Thymus (tissue), 11 donors: ENCODE measurements around the gene IL23R. TPM values are rescaled to one million over a fixed set of nuclear protein-coding genes. Genes with fewer than 3 reads are reported as not detected.

ENCODE experiments used
- DNase-seq, 9 donors: peaks; one replicate each; pipeline ENCODE4 v3.0.0-alpha.2; 2013; ENCODE audit warnings: low spot score in 9 of 9, low read depth in 6 of 9, missing footprints in 1 of 9
- H3K27ac ChIP-seq, 2 donors: one replicate each; pipeline ENCODE4 v1.5.1; 2013; ENCODE audit warnings: control low read depth in 1 of 2, low read depth in 1 of 2, low read length in 1 of 2, mild to moderate bottlenecking in 1 of 2, moderate library complexity in 1 of 2
- H3K27me3 ChIP-seq, 2 donors: one replicate each; pipeline ENCODE4 v1.5.1; 2013; ENCODE audit warnings: low read length in 1 of 2; ENCODE audit not compliant: control insufficient read depth in 2 of 2, insufficient read depth in 1 of 2
- H3K36me3 ChIP-seq, 2 donors: one replicate each; pipeline ENCODE4 v1.5.1; 2013; ENCODE audit warnings: low read length in 1 of 2, mild to moderate bottlenecking in 1 of 2, moderate library complexity in 1 of 2; ENCODE audit not compliant: control insufficient read depth in 2 of 2, insufficient read depth in 2 of 2
- H3K4me1 ChIP-seq, 2 donors: one replicate each; pipeline ENCODE4 v1.5.1; 2013; ENCODE audit warnings: low read length in 2 of 2; ENCODE audit not compliant: control insufficient read depth in 2 of 2, insufficient read depth in 2 of 2
- H3K4me3 ChIP-seq, 2 donors: one replicate each; pipeline ENCODE4 v1.5.1; 2013; ENCODE audit warnings: low read length in 2 of 2, control low read depth in 1 of 2, mild to moderate bottlenecking in 1 of 2
- H3K9me3 ChIP-seq, 2 donors: one replicate each; pipeline ENCODE4 v1.5.1; 2013; ENCODE audit warnings: low read length in 1 of 2, mild to moderate bottlenecking in 1 of 2; ENCODE audit not compliant: control insufficient read depth in 2 of 2, insufficient read depth in 1 of 2
- WGBS: extraction: QIAGEN DNeasy Blood & Tissue Kit; methylation state at CpG from one replicate; pipeline ENCODE4 v1.1.7; 2013; 5-methylcytosine and 5-hydroxymethylcytosine counted together
- polyA plus RNA-seq: library from polyadenylated mRNA; stranded (reverse); fragments of 200-250 nt; gene quantifications from one replicate; pipeline ENCODE4 v1.2.3, GENCODE V29; 2013
- total RNA-seq: library from RNA; stranded (reverse); fragments of 120-200 nt; gene quantifications from one replicate; pipeline ENCODE4 v1.2.4, GENCODE V29; 2013
- donor health status: healthy.

IL23R gene
- total and polyA plus RNA-seq, 2 donors: 0.14 to 0.57 TPM

DNA sequence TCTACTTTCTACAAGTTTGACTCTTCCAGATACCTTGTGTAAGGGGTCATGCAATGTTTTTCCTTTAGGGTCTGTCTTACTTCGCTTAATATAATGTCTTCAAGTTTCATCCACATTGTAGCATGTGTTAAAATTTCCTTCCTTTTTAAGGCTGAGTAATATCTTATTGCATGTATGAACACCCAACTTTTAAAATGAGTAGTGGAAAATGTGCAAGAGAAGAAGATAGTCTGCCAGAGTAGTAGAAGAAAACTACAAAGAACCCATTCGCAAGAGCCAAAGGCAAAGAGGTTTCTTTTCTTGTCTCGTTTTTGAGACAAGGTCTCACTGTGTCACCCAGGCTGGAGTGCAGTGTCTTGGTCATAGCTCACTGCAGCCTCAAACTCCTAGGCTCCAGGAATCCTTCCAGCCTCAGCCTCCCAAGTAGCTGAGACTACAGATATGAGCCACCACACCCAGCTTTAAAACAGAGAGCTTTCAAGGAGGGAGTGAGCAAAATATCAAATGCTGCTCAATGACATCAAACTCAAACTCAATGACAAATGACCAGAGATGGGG, 9.4 kb downstream of the IL23R start:
- WGBS: 95% methylated on average over 3 of the region's 3 CpGs

GRCh38 chr1:67184838-67185421, 18.7 kb downstream of the IL23R start:
- Histone ChIP-seq H3K36me3 (no peaks in the 10 kb centered on the region), H3K9me3 (no peaks in the 10 kb centered on the region), H3K4me3 (no peak overlapping the region), H3K27ac (no peak overlapping the region), H3K4me1 (no peaks in the 10 kb centered on the region), H3K27me3 (no peaks in the 10 kb centered on the region)
- DNase-seq: no peak
- WGBS: 100% methylated on average over 1 of the region's 1 CpG

More for the DNA sequence above, 9.4 kb downstream of the IL23R start:
- Histone ChIP-seq H3K27me3 (no peaks in the 10 kb centered on the region), H3K4me1 (peaks cover 0 to 7% of the 10 kb centered on the region in 2 donors), H3K9me3 (no peaks in the 10 kb centered on the region), H3K36me3 (no peaks in the 10 kb centered on the region), H3K27ac (no peak overlapping the region), H3K4me3 (no peak overlapping the region)
- DNase-seq: no peak

DNA sequence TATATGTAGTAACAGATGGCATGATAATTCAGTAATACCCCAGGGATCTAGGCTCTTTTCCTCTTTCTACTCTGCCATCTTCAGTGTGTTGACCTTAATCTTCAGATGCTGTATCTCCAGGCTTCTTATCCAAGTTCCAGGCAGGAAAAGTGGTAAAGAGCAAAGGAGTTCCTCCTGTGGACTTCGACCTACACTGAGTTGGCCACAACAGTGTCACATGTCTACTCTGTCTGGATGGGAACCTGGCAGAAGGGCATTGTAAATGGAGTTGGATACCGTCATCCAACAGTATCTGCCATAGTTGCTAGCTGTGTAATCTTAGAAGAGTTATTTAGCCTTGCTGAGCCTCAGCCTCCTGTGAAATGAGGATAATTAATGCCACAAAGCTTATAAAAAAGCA, 21.9 kb downstream of the IL23R start:
- Histone ChIP-seq H3K4me3 (no peak overlapping the region), H3K27me3 (no peaks in the 10 kb centered on the region), H3K36me3 (no peaks in the 10 kb centered on the region), H3K4me1 (no peaks in the 10 kb centered on the region), H3K27ac (no peak overlapping the region), H3K9me3 (no peaks in the 10 kb centered on the region)
- WGBS: 96% methylated on average over 2 of the region's 2 CpGs
- DNase-seq: no peak

DNA sequence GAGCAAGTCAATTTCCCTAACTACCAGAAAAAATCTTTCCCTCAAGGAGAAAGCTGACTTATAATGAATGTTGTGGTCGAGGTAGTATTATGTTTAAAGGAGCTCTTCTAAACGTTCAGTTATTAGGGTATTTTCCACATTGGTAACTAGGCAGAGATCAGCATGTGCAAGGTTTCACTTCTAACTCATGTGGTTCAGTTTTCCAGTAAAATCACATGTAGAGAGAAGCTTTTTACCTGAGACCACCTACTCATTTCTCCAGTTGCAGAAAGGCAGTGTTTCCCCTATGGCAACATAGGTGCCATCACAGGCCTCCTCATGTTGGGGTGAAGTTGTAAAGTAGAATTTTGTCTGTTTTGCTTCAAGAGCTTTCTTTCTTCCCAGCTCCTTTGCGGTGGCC, 23.7 kb downstream of the IL23R start:
- H3K9me3 ChIP-seq: no peaks in the 10 kb centered on the region
- WGBS: 88% methylated on average over 3 of the region's 3 CpGs
- H3K36me3 ChIP-seq: no peaks in the 10 kb centered on the region
- H3K4me3 ChIP-seq: no peak overlapping the region
- peaks cover 0 to 5% of the 10 kb centered on the region in 2 donors for H3K4me1 ChIP-seq
- no peak for DNase-seq
- H3K27ac ChIP-seq: no peak overlapping the region
- no peaks in the 10 kb centered on the region for H3K27me3 ChIP-seq

GRCh38 chr1:67190410-67190809, 24.2 kb downstream of the IL23R start:
- WGBS: over 99% methylated on average over 2 of the region's 2 CpGs
- no peaks in the 10 kb centered on the region for H3K9me3 ChIP-seq
- H3K4me1 ChIP-seq: peaks cover 0 to 9% of the 10 kb centered on the region in 2 donors
- no peak overlapping the region for H3K4me3 ChIP-seq
- H3K36me3 ChIP-seq: no peaks in the 10 kb centered on the region
- no peak overlapping the region for H3K27ac ChIP-seq
- H3K27me3 ChIP-seq: no peaks in the 10 kb centered on the region
- DNase-seq: no peak

GRCh38 chr1:67190942-67191341, 24.7 kb downstream of the IL23R start:
- Histone ChIP-seq H3K4me3 (no peak overlapping the region), H3K4me1 (peaks cover 0 to 9% of the 10 kb centered on the region in 2 donors), H3K27ac (no peak overlapping the region), H3K9me3 (no peaks in the 10 kb centered on the region), H3K36me3 (no peaks in the 10 kb centered on the region), H3K27me3 (no peaks in the 10 kb centered on the region)
- 97% methylated on average over 2 of the region's 2 CpGs for WGBS
- DNase-seq: no peak

GRCh38 chr1:67191668-67192520, 25.6 kb downstream of the IL23R start:
- no peak overlapping the region for H3K4me3 ChIP-seq
- H3K4me1 ChIP-seq: peaks cover 0 to 9% of the 10 kb centered on the region in 2 donors
- H3K36me3 ChIP-seq: no peaks in the 10 kb centered on the region
- no peak overlapping the region for H3K27ac ChIP-seq
- WGBS: 82% methylated on average over 2 of the region's 2 CpGs
- no peaks in the 10 kb centered on the region for H3K27me3 ChIP-seq
- H3K9me3 ChIP-seq: no peaks in the 10 kb centered on the region
- no peak for DNase-seq

DNA sequence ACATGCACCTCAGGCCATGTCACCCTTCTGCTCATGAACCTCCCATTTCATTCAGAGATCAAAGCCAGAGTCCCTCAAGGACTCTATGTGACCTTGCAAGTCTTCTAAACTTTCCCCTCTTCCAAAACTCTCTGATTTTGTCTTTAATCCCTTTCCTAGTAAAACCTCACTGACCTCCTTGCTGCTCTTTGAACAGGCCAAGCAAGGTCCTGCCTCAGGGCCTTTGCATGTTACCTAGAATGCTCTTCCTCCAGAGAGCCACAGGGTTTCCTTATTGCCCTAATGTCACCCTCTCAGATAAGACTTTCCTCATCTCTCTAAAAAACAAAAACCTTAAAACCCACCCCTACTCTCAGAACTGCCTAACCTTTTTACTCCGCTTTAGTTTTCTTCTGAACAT, 26.6 kb downstream of the IL23R start:
- Histone ChIP-seq H3K27ac (no peak overlapping the region), H3K27me3 (no peaks in the 10 kb centered on the region), H3K36me3 (no peaks in the 10 kb centered on the region), H3K9me3 (no peaks in the 10 kb centered on the region), H3K4me3 (no peak overlapping the region), H3K4me1 (peaks cover 0 to 9% of the 10 kb centered on the region in 2 donors)
- WGBS: 100% methylated on average over 1 of the region's 1 CpG
- DNase-seq: no peak

DNA sequence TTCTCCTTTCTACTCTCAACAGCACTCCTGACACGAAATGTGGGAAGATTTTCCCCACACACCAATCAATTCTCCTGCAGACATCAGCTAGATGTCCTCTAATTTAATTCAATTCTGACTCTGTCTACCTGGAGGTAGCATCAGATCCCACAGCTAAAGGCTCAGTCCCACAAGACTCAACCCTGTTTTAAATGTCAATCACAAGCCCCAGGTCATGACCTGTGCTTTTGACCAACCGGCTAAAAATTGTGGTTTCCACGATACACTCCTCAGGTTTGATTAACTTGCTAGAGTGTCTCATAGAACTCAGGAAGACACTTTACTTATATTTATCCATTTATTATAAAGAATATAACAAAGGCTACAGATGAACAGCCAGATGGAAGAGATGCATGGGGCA, 27.4 kb downstream of the IL23R start:
- Histone ChIP-seq H3K27ac (no peak overlapping the region), H3K27me3 (no peaks in the 10 kb centered on the region), H3K4me3 (no peak overlapping the region), H3K9me3 (no peaks in the 10 kb centered on the region), H3K36me3 (no peaks in the 10 kb centered on the region), H3K4me1 (peaks cover 0 to 9% of the 10 kb centered on the region in 2 donors)
- WGBS: 64% methylated on average over 3 of the region's 3 CpGs
- DNase-seq: no peak
